ENCODE results near the gene KIAA0753. TPM values are rescaled to one million over a fixed set of nuclear protein-coding genes. Genes with fewer than 3 reads are reported as not detected.

KIAA0753 gene
- total and polyA plus RNA-seq, 2 of the 8 experiments (the other 6 are each of a cell fraction or from before 2014, with no cell fraction given): 5.0 to 27.1 TPM

- no peak for TF ChIP-seq GTF2F1 (IDR thresholded peaks at IDR 0.05; ENCODE audit: borderline replicate concordance, low read depth, low read length)
- no peak for TF ChIP-seq BCL11A (IDR thresholded peaks at IDR 0.05; ENCODE audit: low read depth in 2 of 2, low read length in 2 of 2)
- no peak for TF ChIP-seq CBX8 (IDR thresholded peaks at IDR 0.05; ENCODE audit: borderline replicate concordance, low read depth, low read length)
- TF ChIP-seq SP2 (IDR thresholded peaks at IDR 0.05; ENCODE audit: low read length): no peak
Measured at GRCh38 chr17:6570731-6571451, 69.6 kb downstream of the KIAA0753 start (continued).
